ENCODE measurements around the gene DLGAP1.
"Not testable (repeated sequence)": the region's sequence is repeated elsewhere in the genome, so short reads cannot be mapped to it uniquely, and the experiment has no call there.

Gene DLGAP1

DNA sequence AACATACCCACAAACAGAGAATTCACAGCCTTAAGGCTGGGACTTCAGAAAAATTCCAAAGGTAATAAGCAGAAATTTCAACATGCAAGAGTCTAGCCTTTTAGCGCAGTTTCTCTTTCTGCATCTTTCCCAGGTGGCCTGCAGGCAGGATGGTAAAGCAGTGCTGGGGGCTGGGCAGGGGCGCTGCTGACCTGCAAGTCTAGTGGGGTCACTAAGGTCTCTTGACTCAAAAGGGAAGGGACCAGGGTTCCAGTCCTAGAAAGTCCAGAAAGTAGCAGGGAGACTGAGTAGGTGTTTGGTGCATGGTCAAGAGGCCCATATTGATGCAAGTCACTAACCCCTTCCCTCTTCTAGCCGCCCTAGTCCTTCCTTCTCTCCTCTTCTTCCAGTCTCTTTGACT lies 835.9 kb downstream of the DLGAP1 start:
- H3K27ac ChIP-seq (ENCODE audit: insufficient read depth, low read length, poor library complexity, severe bottlenecking) = no peak overlapping the region
- H3K36me3 ChIP-seq (ENCODE audit: control insufficient read depth, insufficient read depth, low read length) = no peaks in the 10 kb centered on the region
- peaks cover 5% of the 10 kb centered on the region for H3K4me1 ChIP-seq (ENCODE audit: control insufficient read depth, insufficient read depth, low read length, poor library complexity, severe bottlenecking)
- H3K9me3 ChIP-seq (ENCODE audit: control insufficient read depth, low read length) = no peaks in the 10 kb centered on the region
- H3K4me3 ChIP-seq (ENCODE audit: insufficient read depth, low read depth, low read length, poor library complexity, severe bottlenecking) = no peak overlapping the region
- no peaks in the 10 kb centered on the region for H3K27me3 ChIP-seq (replicated peaks; ENCODE audit: control insufficient read depth, insufficient read depth, low read length, poor library complexity, severe bottlenecking)
- DNase-seq = no peak

DNA sequence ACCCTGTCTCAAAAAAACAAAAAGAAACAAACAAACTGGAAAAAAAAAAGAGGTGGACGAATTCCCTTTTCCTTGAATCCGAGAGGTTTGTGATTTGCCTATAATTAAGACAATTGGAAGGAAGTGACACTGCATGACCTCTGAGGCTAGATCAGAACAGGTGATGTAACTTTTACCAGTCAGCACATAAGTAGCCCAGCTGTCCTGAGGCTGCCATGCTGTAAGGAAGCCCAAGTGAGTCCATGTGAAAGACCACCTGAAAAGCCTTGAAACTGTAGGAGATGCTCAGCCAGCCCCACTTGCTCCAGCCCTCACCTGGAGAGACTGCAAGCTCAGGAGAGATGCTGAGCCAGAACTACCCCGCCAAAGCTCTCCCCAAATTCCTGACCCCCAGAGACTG lies 838.4 kb downstream of the DLGAP1 start:
- H3K4me3 ChIP-seq (ENCODE audit: insufficient read depth, low read depth, low read length, poor library complexity, severe bottlenecking) = no peak overlapping the region
- H3K36me3 ChIP-seq (ENCODE audit: control insufficient read depth, insufficient read depth, low read length) = no peaks in the 10 kb centered on the region
- H3K27ac ChIP-seq (ENCODE audit: insufficient read depth, low read length, poor library complexity, severe bottlenecking) = no peak overlapping the region
- H3K27me3 ChIP-seq (replicated peaks; ENCODE audit: control insufficient read depth, insufficient read depth, low read length, poor library complexity, severe bottlenecking) = no peaks in the 10 kb centered on the region
- no peak for DNase-seq
- H3K4me1 ChIP-seq (ENCODE audit: control insufficient read depth, insufficient read depth, low read length, poor library complexity, severe bottlenecking) = no peaks in the 10 kb centered on the region
- H3K9me3 ChIP-seq (ENCODE audit: control insufficient read depth, low read length) = no peaks in the 10 kb centered on the region

DNA sequence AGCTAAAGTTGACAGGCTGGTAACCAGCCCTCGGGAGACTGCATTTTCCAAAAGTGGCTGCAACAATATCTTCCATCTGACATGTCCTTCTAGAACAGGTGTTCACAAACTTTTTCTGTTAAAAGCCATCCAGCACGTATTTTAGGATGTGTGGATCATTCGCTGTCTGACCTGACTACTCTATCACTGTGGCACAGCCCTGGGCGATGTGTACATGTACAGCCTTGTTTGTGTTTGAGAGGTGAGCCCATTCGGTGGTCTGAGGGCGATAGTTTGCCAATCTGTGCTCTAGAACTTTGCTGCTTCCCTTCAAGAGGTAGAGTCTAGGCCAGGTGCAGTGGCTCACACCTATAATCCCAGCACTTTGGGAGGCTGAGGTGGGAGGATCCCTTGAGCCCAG lies 839.0 kb downstream of the DLGAP1 start:
- Histone ChIP-seq H3K4me1 (ENCODE audit: control insufficient read depth, insufficient read depth, low read length, poor library complexity, severe bottlenecking) (no peaks in the 10 kb centered on the region), H3K27me3 (replicated peaks; ENCODE audit: control insufficient read depth, insufficient read depth, low read length, poor library complexity, severe bottlenecking) (no peaks in the 10 kb centered on the region), H3K36me3 (ENCODE audit: control insufficient read depth, insufficient read depth, low read length) (no peaks in the 10 kb centered on the region), H3K9me3 (ENCODE audit: control insufficient read depth, low read length) (no peaks in the 10 kb centered on the region), H3K4me3 (ENCODE audit: insufficient read depth, low read depth, low read length, poor library complexity, severe bottlenecking) (no peak overlapping the region), H3K27ac (ENCODE audit: insufficient read depth, low read length, poor library complexity, severe bottlenecking) (no peak overlapping the region)
- DNase-seq = no peak

DNA sequence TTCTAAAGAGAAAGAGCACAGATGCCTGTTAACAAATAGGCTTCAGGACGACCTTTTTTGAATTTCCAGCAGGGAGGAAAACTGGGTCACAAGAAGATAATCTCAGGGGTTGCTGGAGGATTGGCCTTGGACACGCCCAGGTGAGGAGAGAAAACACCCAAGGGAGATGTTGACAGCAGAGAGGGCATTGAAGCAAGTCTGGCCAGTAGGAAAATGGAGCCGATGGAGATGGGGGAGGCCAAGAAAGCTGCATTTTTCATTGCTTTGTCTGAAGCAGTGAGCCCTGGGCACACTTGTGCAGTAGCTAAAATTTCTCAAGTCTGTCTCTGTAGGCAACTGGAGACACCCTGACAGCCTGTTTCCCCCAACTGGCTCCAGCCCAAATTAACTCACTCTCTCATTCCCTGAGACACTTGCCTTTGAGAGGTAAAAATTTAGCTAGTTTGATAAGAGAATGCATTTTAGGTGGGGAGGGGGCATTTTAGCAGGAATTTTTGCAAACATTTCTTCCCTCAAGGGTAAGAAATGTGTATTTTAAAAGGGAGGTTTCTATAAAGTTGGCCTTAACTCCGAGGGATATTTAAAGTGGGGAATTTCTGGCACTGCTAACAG lies 839.6 kb downstream of the DLGAP1 start:
- H3K36me3 ChIP-seq (ENCODE audit: control insufficient read depth, insufficient read depth, low read length) = no peaks in the 10 kb centered on the region
- no peak overlapping the region for H3K4me3 ChIP-seq (ENCODE audit: insufficient read depth, low read depth, low read length, poor library complexity, severe bottlenecking)
- no peak overlapping the region for H3K27ac ChIP-seq (ENCODE audit: insufficient read depth, low read length, poor library complexity, severe bottlenecking)
- no peaks in the 10 kb centered on the region for H3K9me3 ChIP-seq (ENCODE audit: control insufficient read depth, low read length)
- no peaks in the 10 kb centered on the region for H3K4me1 ChIP-seq (ENCODE audit: control insufficient read depth, insufficient read depth, low read length, poor library complexity, severe bottlenecking)
- DNase-seq = no peak
- no peaks in the 10 kb centered on the region for H3K27me3 ChIP-seq (replicated peaks; ENCODE audit: control insufficient read depth, insufficient read depth, low read length, poor library complexity, severe bottlenecking)

DNA sequence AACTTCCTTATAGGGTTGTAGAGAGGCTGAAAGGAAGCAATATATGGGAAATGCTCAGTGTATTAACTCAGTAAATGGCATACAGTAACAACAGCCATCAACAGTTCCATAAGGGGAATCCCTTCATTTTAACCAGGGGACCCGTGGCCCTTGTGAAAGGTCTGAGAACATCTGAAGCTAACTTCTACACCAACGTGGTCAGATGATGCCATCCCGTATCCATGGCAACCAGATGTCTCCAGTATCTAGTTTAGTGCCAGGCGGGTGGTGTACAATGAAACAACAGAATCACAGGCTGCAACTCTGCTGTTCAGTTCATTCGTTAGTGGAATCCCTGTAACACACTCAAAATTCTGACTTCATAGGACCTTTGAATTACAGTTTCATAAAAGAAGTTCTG lies 842.8 kb downstream of the DLGAP1 start:
- Histone ChIP-seq H3K9me3 (ENCODE audit: control insufficient read depth, low read length) (no peaks in the 10 kb centered on the region), H3K27ac (ENCODE audit: insufficient read depth, low read length, poor library complexity, severe bottlenecking) (no peak overlapping the region), H3K36me3 (ENCODE audit: control insufficient read depth, insufficient read depth, low read length) (no peaks in the 10 kb centered on the region), H3K27me3 (replicated peaks; ENCODE audit: control insufficient read depth, insufficient read depth, low read length, poor library complexity, severe bottlenecking) (no peaks in the 10 kb centered on the region), H3K4me3 (ENCODE audit: insufficient read depth, low read depth, low read length, poor library complexity, severe bottlenecking) (no peak overlapping the region), H3K4me1 (ENCODE audit: control insufficient read depth, insufficient read depth, low read length, poor library complexity, severe bottlenecking) (no peaks in the 10 kb centered on the region)
- no peak for DNase-seq

DNA sequence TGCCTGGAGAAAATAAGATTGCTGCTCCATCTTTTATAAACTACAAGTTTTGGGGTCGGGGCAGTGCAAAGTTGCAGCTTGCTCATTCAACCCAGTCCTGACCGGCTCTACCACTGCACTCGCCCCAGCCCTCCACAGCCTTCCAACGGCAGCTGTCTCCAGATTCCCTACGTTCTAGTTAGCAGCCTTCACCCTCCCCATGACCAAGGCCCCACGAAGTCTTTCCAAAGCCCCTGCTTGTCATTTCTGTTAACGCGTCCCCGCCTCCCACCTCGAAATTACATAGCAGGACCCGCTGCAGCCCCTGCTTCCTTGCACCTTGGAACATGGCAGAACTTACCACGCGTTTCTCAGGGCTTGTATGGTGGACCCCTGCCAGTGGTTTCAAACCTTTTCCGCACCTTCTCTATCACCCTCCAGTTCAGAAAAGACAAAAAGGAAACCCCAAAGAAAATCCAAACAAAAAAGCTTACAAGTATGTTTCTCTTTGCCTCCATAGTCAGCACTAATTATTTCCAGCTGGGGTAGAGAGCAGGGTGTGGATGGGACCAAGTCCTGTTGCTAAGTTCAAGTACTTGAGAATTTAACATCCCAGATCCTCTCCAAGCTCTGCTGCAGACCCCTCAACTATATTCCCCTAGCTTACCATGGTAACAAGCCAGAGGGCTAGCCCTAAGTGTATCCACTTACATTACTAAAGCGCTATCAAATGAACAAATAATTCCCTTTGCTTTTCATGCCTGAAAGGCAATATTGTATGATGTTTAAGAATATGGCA lies 843.6 kb downstream of the DLGAP1 start:
- Histone ChIP-seq H3K9me3 (ENCODE audit: control insufficient read depth, low read length) (no peaks in the 10 kb centered on the region), H3K27ac (ENCODE audit: insufficient read depth, low read length, poor library complexity, severe bottlenecking) (no peak overlapping the region)

DNA sequence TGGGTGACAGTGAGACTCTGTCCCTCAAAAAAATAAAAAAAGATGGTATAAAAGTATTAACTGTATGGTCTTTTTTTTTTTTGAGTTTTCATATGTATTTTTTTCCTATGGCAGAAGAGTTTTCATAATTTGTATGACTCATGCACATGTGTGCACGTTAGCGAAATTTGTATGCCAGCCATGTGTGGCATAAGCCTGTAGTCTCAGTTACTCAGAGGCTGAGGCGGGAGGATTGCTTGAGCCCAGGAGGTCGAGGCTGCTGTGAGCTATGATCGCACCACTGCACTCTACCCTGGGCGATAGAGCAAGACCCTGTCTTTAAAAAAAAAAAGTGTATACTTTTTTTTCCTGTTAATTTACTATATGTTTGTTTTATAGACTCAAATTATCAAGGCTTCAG lies 844.3 kb downstream of the DLGAP1 start:
- no peak for DNase-seq
- Histone ChIP-seq H3K4me1 (ENCODE audit: control insufficient read depth, insufficient read depth, low read length, poor library complexity, severe bottlenecking) (peaks cover 7% of the 10 kb centered on the region), H3K36me3 (ENCODE audit: control insufficient read depth, insufficient read depth, low read length) (no peaks in the 10 kb centered on the region), H3K27me3 (replicated peaks; ENCODE audit: control insufficient read depth, insufficient read depth, low read length, poor library complexity, severe bottlenecking) (no peaks in the 10 kb centered on the region), H3K9me3 (ENCODE audit: control insufficient read depth, low read length) (no peaks in the 10 kb centered on the region), H3K4me3 (ENCODE audit: insufficient read depth, low read depth, low read length, poor library complexity, severe bottlenecking) (no peak overlapping the region), H3K27ac (ENCODE audit: insufficient read depth, low read length, poor library complexity, severe bottlenecking) (no peak overlapping the region)

More for the DNA sequence above, 843.6 kb downstream of the DLGAP1 start:
- H3K27me3 ChIP-seq (replicated peaks; ENCODE audit: control insufficient read depth, insufficient read depth, low read length, poor library complexity, severe bottlenecking) = no peaks in the 10 kb centered on the region
- no peak for DNase-seq
- no peak overlapping the region for H3K4me3 ChIP-seq (ENCODE audit: insufficient read depth, low read depth, low read length, poor library complexity, severe bottlenecking)
- no peaks in the 10 kb centered on the region for H3K36me3 ChIP-seq (ENCODE audit: control insufficient read depth, insufficient read depth, low read length)
- peaks cover 3% of the 10 kb centered on the region for H3K4me1 ChIP-seq (ENCODE audit: control insufficient read depth, insufficient read depth, low read length, poor library complexity, severe bottlenecking)

DNA sequence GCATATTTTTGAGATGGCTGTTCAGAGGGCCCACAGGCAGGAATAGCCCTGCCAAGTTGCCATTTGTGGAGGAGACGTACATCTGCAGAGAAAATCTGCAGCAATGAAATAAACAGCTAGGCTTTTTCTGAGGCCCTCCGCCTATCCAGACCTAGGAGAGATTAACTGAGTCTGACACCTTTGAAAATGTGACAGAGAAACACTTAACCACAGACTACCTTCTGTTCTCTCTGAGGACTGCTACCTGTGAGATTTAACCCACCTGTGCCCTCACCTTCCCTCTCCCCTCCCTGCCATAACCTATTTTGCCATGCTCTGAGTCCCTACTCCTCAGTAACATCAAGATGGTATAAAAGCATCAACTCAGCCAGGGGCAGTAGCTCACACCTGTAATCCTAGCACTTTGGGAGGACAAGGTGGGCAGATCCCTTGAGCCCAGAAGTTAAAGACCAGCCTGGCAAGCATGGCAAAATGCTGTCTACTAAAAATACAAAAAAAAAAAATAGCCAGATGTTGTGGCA lies 844.9 kb downstream of the DLGAP1 start:
- Histone ChIP-seq H3K36me3 (ENCODE audit: control insufficient read depth, insufficient read depth, low read length) (no peaks in the 10 kb centered on the region), H3K4me1 (ENCODE audit: control insufficient read depth, insufficient read depth, low read length, poor library complexity, severe bottlenecking) (peaks cover 8% of the 10 kb centered on the region), H3K27me3 (replicated peaks; ENCODE audit: control insufficient read depth, insufficient read depth, low read length, poor library complexity, severe bottlenecking) (no peaks in the 10 kb centered on the region), H3K4me3 (ENCODE audit: insufficient read depth, low read depth, low read length, poor library complexity, severe bottlenecking) (no peak overlapping the region), H3K27ac (ENCODE audit: insufficient read depth, low read length, poor library complexity, severe bottlenecking) (no peak overlapping the region), H3K9me3 (ENCODE audit: control insufficient read depth, low read length) (no peaks in the 10 kb centered on the region)
- DNase-seq = no peak

DNA sequence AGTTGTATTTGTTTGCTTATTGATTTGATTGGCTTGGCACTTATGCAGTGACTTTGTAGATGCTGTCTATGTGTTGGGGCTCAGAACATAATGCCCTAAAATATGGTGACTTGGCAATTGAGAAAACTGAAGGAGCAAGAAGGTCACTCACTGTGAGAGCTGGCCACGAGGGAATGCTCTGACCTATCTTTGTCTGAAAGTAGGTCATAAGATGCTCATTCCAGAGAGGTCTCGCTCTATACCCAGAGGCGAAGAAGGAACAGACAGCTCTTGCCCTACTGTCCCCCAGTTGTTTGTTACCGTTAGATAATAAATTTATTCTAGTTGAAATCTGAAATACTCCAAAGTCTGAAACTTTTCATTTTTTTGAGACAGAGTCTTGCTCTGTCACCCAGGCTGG lies 846.6 kb downstream of the DLGAP1 start:
- Histone ChIP-seq H3K9me3 (ENCODE audit: control insufficient read depth, low read length) (no peaks in the 10 kb centered on the region), H3K4me3 (ENCODE audit: insufficient read depth, low read depth, low read length, poor library complexity, severe bottlenecking) (no peak overlapping the region), H3K27ac (ENCODE audit: insufficient read depth, low read length, poor library complexity, severe bottlenecking) (no peak overlapping the region), H3K27me3 (replicated peaks; ENCODE audit: control insufficient read depth, insufficient read depth, low read length, poor library complexity, severe bottlenecking) (no peaks in the 10 kb centered on the region), H3K36me3 (ENCODE audit: control insufficient read depth, insufficient read depth, low read length) (no peaks in the 10 kb centered on the region), H3K4me1 (ENCODE audit: control insufficient read depth, insufficient read depth, low read length, poor library complexity, severe bottlenecking) (peaks cover 25% of the 10 kb centered on the region)
- DNase-seq = no peak

DNA sequence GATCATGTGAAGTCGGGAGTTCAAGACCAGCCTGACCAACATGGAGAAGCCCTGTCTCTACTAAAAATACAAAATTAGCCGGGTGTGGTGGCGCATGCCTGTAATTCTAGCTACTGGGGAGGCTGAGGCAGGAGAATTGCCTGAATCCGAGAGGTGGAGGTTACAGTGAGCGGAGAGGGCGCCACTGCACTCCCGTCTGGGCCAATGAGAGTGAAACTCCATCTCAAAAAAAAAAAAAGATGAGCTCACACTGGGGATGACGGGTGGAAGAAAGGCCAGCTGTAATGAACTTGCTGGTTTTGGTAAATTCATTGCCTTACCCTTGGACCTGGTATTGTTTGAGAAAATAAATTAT lies 847.0 kb downstream of the DLGAP1 start:
- H3K27ac ChIP-seq (ENCODE audit: insufficient read depth, low read length, poor library complexity, severe bottlenecking); H3K9me3 ChIP-seq (ENCODE audit: control insufficient read depth, low read length); H3K4me3 ChIP-seq (ENCODE audit: insufficient read depth, low read depth, low read length, poor library complexity, severe bottlenecking); H3K36me3 ChIP-seq (ENCODE audit: control insufficient read depth, insufficient read depth, low read length); H3K27me3 ChIP-seq (replicated peaks; ENCODE audit: control insufficient read depth, insufficient read depth, low read length, poor library complexity, severe bottlenecking); DNase-seq: not testable (repeated sequence)
- H3K4me1 ChIP-seq (ENCODE audit: control insufficient read depth, insufficient read depth, low read length, poor library complexity, severe bottlenecking) = peaks cover 25% of the 10 kb centered on the region

All from effector memory CD4-positive, alpha-beta T cell (primary cell).